OCI-LY3 (cell line): ENCODE measurements around the gene GPAT3.

Source experiments
- EZH2phosphoT487 ChIP-seq: fragments of 200-600 bp; shearing (Covaris generic); IDR thresholded peaks from 2 replicates; pipeline ENCODE4 v1.6.1; 2018; ENCODE audit warnings: antibody characterized with exemption, mixed run types, low read depth
- TF ChIP-seq, protein P1 (sequence below): fragments of 200-600, 300-600 bp; sonication (generic); IDR thresholded peaks from 2 replicates; pipeline ENCODE4 v1.5.1; 2014; ENCODE audit warnings: antibody characterized with exemption, low read length, low read depth

DNA sequence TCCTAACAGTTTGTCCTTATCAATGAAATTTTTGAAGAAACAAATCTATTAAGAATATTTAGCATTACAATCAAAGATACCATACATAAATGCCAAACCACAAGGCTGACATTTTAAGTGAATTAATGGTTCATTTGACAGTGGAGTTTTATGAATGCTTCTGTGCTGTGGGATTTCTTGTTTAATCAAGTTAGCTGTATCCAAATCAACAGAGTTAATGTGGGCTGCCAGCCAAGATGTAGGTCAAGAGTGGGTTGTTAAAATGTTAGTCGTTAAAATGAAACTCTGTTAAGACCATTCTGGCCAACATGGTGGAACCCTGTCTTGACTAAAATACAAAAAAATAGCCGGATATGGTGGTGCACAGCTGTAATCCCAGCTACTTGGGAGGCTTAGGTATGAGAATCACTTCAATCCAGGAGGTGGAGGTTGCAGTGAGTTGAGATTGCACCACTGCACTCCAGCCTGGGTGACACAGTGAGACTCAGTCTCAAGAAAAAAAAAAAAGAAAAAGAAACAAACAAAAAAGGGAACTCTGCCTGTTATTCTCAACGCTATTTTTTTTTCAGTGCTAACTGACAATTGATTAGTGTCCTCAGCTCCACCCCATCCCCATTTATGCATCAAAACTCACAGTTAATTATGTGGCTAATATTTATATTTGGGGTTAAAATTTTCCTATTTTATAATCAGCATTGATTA lies 20.2 kb downstream of the GPAT3 start:
- TF ChIP-seq, protein P1, sequence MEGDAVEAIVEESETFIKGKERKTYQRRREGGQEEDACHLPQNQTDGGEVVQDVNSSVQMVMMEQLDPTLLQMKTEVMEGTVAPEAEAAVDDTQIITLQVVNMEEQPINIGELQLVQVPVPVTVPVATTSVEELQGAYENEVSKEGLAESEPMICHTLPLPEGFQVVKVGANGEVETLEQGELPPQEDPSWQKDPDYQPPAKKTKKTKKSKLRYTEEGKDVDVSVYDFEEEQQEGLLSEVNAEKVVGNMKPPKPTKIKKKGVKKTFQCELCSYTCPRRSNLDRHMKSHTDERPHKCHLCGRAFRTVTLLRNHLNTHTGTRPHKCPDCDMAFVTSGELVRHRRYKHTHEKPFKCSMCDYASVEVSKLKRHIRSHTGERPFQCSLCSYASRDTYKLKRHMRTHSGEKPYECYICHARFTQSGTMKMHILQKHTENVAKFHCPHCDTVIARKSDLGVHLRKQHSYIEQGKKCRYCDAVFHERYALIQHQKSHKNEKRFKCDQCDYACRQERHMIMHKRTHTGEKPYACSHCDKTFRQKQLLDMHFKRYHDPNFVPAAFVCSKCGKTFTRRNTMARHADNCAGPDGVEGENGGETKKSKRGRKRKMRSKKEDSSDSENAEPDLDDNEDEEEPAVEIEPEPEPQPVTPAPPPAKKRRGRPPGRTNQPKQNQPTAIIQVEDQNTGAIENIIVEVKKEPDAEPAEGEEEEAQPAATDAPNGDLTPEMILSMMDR: no peak
- no peak for TF ChIP-seq EZH2phosphoT487
